Colonic mucosa (tissue), 4 donors: Measurements from ENCODE around the gene CHMP3. TPM values are rescaled to one million over a fixed set of nuclear protein-coding genes. Genes with fewer than 3 reads are reported as not detected.

Experiments
- DNase-seq: peaks from one replicate; pipeline ENCODE4 v3.0.0-alpha.2; 2020
- H3K27ac ChIP-seq: fragments of 200-600 bp; one replicate; pipeline ENCODE4 v1.8.0; 2021
- H3K27me3 ChIP-seq: fragments of 200-600 bp; one replicate; pipeline ENCODE4 v1.8.0; 2021
- H3K36me3 ChIP-seq: fragments of 200-600 bp; one replicate; pipeline ENCODE4 v1.8.0; 2021
- H3K4me1 ChIP-seq: fragments of 200-600 bp; one replicate; pipeline ENCODE4 v1.8.0; 2021; ENCODE audit warnings: mild to moderate bottlenecking
- H3K4me3 ChIP-seq: fragments of 200-600 bp; one replicate; pipeline ENCODE4 v1.8.0; 2021
- H3K9ac ChIP-seq, 2 donors: one replicate each; pipeline ENCODE4 v1.7.0; 2013; ENCODE audit warnings: control low read depth in 2 of 2, low read depth in 2 of 2, low read length in 2 of 2
- H3K9me3 ChIP-seq: fragments of 200-600 bp; one replicate; pipeline ENCODE4 v1.8.0; 2021
- CTCF ChIP-seq: fragments of 200-600 bp; IDR thresholded peaks from one replicate; pipeline ENCODE4 v1.8.0; 2022; ENCODE audit warnings: antibody characterized with exemption, mild to moderate bottlenecking
- intact Hi-C: fragments of 100-400 bp; cut with DNase I; formaldehyde crosslinking; loops from one replicate; pipeline ENCODE4 v1.14.1; 2022
- total RNA-seq, 2 donors: library from RNA; stranded (reverse); fragmentation: NEBNext Ultra II Directional in 1 of 2; extraction: Animal tissue kit (Norgen Biotek cat#: 25700) in 1 of 2; gene quantifications; one replicate each; pipeline ENCODE4 v1.2.1, GENCODE V29; 2021
- donor health status: healthy.
- donor health status: DM: no; HTN: no; CAD: no.
- donor health status: DM: no; HTN: no; CAD: no.

Gene CHMP3
- total RNA-seq, 2 donors from 2014 or later = 115 to 186 TPM

- H3K4me3 ChIP-seq = no peak overlapping the region
- H3K27me3 ChIP-seq = no peaks in the 10 kb centered on the region
- H3K27ac ChIP-seq = no peak overlapping the region
- no peaks in the 10 kb centered on the region for H3K9me3 ChIP-seq
- DNase-seq = no peak
- TF ChIP-seq CTCF = no peak
- H3K4me1 ChIP-seq = no peaks in the 10 kb centered on the region
- no peak overlapping the region for H3K9ac ChIP-seq
- peaks cover 40% of the 10 kb centered on the region for H3K36me3 ChIP-seq
- intact Hi-C loops = no loop called here
Measured at GRCh38 chr2:86468162-86469033, 94.8 kb downstream of the CHMP3 start.

DNA sequence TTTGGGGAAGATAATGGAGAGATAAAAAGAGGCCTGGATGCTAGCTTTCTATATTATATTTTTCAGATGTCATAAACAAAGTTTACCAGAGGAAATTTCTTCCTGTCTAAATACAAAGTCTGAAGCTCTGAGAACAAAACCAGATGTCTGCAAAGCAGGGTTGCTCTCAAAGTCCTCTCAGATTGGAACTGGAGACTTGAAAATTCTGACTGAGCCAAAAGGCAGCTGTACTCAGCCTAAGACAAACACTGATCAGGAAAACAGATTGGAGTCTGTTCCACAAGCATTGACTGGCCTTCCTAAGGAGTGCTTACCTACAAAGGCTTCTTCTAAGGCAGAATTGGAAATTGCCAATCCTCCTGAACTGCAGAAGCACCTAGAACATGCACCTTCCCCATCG is 96.9 kb downstream of the CHMP3 start:
- intact Hi-C loops = no loop called here
- DNase-seq = no peak
- no peak overlapping the region for H3K27ac ChIP-seq

GRCh38 chr2:86464652-86465051 is 98.6 kb downstream of the CHMP3 start:
- intact Hi-C loops = no loop called here
- no peaks in the 10 kb centered on the region for H3K9me3 ChIP-seq
- no peak for DNase-seq

More for the DNA sequence above, 96.9 kb downstream of the CHMP3 start:
- no peaks in the 10 kb centered on the region for H3K9me3 ChIP-seq
- no peaks in the 10 kb centered on the region for H3K27me3 ChIP-seq
- H3K4me1 ChIP-seq = no peaks in the 10 kb centered on the region
- no peak overlapping the region for H3K9ac ChIP-seq
- no peak overlapping the region for H3K4me3 ChIP-seq
- H3K36me3 ChIP-seq = peaks cover 37% of the 10 kb centered on the region
- TF ChIP-seq CTCF = no peak

GRCh38 chr2:86461042-86461743 is 102.0 kb downstream of the CHMP3 start:
- H3K27me3 ChIP-seq = no peaks in the 10 kb centered on the region
- no peaks in the 10 kb centered on the region for H3K9me3 ChIP-seq
- no peak for TF ChIP-seq CTCF
- intact Hi-C loops = no loop called here
- peaks cover 37% of the 10 kb centered on the region for H3K36me3 ChIP-seq
- DNase-seq = no peak
- H3K4me3 ChIP-seq = no peak overlapping the region
- H3K4me1 ChIP-seq = no peaks in the 10 kb centered on the region
- no peak overlapping the region for H3K9ac ChIP-seq
- H3K27ac ChIP-seq = no peak overlapping the region

More at GRCh38 chr2:86464652-86465051, 98.6 kb downstream of the CHMP3 start:
- H3K9ac ChIP-seq = no peak overlapping the region
- no peak for TF ChIP-seq CTCF
- H3K36me3 ChIP-seq = peaks cover 27% of the 10 kb centered on the region
- H3K27me3 ChIP-seq = no peaks in the 10 kb centered on the region
- H3K4me3 ChIP-seq = no peak overlapping the region
- no peaks in the 10 kb centered on the region for H3K4me1 ChIP-seq
- H3K27ac ChIP-seq = no peak overlapping the region

GRCh38 chr2:86455181-86455580 is 108.1 kb downstream of the CHMP3 start:
- no peak for DNase-seq
- Histone ChIP-seq H3K4me1 (peaks cover 4% of the 10 kb centered on the region), H3K9me3 (no peaks in the 10 kb centered on the region), H3K4me3 (no peak overlapping the region), H3K36me3 (peaks cover 28% of the 10 kb centered on the region), H3K27ac (no peak overlapping the region), H3K9ac (no peak overlapping the region), H3K27me3 (no peaks in the 10 kb centered on the region)
- TF ChIP-seq CTCF = no peak
- intact Hi-C loops = no loop called here
